DND-41 (cell line): ENCODE results near the gene FKBP8.

ENCODE experiments used
- ATAC-seq: fragments of 200-7000 bp; cut with Tn5 transposase; 3 replicates; pipeline ENCODE4 v1.9.1; 2021; ENCODE audit warnings: low read depth; ENCODE audit not compliant: insufficient read depth
- DNase-seq: peaks from one replicate; pipeline ENCODE4 v3.0.0-alpha.2; 2020
- H2AFZ ChIP-seq: 2 replicates; pipeline ENCODE4 v1.6.0; 2012; ENCODE audit warnings: low read depth, low read length
- H3K27ac ChIP-seq: 2 replicates; pipeline ENCODE4 v1.5.1; 2012; ENCODE audit warnings: low read length, inconsistent platforms
- H3K27me3 ChIP-seq: fragments of 200-600 bp; sonication (generic); 2 replicates; pipeline ENCODE4 v1.6.0; 2012; ENCODE audit warnings: low read length, mild to moderate bottlenecking, inconsistent platforms; ENCODE audit not compliant: insufficient read depth, poor library complexity
- H3K36me3 ChIP-seq: 2 replicates; pipeline ENCODE4 v1.5.1; 2012; ENCODE audit warnings: low read length, inconsistent platforms; ENCODE audit not compliant: insufficient read depth
- H3K4me1 ChIP-seq: 2 replicates; pipeline ENCODE4 v1.5.1; 2012; ENCODE audit warnings: mild to moderate bottlenecking, low read length; ENCODE audit not compliant: insufficient read depth
- H3K4me2 ChIP-seq: 2 replicates; pipeline ENCODE4 v1.6.0; 2012; ENCODE audit warnings: mild to moderate bottlenecking, moderate library complexity, low read length, inconsistent platforms; ENCODE audit not compliant: insufficient read depth
- H3K4me3 ChIP-seq, 2 experiments: fragments of 200-600 bp in 1 of 2; shearing (Covaris generic) in 1 of 2; 2 replicates each; pipeline ENCODE4 v1.5.1; 2012 to 2016; ENCODE audit warnings: inconsistent platforms in 2 of 2, low read length in 2 of 2, mild to moderate bottlenecking in 2 of 2, low read depth in 1 of 2, moderate library complexity in 1 of 2
- H3K79me2 ChIP-seq: 2 replicates; pipeline ENCODE4 v1.6.0; 2012; ENCODE audit warnings: low read length, inconsistent platforms; ENCODE audit not compliant: insufficient read depth
- H3K9ac ChIP-seq: 2 replicates; pipeline ENCODE4 v1.6.0; 2012; ENCODE audit warnings: low read depth, mild to moderate bottlenecking, inconsistent platforms, low read length, moderate library complexity
- H3K9me3 ChIP-seq: 2 replicates; pipeline ENCODE4 v1.5.1; 2012; ENCODE audit warnings: low read length, moderate library complexity, mild to moderate bottlenecking, inconsistent platforms; ENCODE audit not compliant: insufficient read depth, severe bottlenecking
- H4K20me1 ChIP-seq: 2 replicates; pipeline ENCODE4 v1.6.0; 2012; ENCODE audit warnings: low read length; ENCODE audit not compliant: insufficient read depth
- EZH2 ChIP-seq: IDR thresholded peaks from 3 replicates; pipeline ENCODE4 v1.6.1; 2012; ENCODE audit warnings: borderline replicate concordance, low read depth, mild to moderate bottlenecking, moderate library complexity, low read length, inconsistent platforms; ENCODE audit not compliant: severe bottlenecking
- TF ChIP-seq, protein P1 (sequence below): IDR thresholded peaks from 2 replicates; pipeline ENCODE4 v1.5.1; 2012; ENCODE audit warnings: borderline replicate concordance, low read length, moderate library complexity, mild to moderate bottlenecking; ENCODE audit not compliant: poor library complexity, severe bottlenecking; ENCODE audit errors: extremely low read depth

FKBP8 gene

DNA sequence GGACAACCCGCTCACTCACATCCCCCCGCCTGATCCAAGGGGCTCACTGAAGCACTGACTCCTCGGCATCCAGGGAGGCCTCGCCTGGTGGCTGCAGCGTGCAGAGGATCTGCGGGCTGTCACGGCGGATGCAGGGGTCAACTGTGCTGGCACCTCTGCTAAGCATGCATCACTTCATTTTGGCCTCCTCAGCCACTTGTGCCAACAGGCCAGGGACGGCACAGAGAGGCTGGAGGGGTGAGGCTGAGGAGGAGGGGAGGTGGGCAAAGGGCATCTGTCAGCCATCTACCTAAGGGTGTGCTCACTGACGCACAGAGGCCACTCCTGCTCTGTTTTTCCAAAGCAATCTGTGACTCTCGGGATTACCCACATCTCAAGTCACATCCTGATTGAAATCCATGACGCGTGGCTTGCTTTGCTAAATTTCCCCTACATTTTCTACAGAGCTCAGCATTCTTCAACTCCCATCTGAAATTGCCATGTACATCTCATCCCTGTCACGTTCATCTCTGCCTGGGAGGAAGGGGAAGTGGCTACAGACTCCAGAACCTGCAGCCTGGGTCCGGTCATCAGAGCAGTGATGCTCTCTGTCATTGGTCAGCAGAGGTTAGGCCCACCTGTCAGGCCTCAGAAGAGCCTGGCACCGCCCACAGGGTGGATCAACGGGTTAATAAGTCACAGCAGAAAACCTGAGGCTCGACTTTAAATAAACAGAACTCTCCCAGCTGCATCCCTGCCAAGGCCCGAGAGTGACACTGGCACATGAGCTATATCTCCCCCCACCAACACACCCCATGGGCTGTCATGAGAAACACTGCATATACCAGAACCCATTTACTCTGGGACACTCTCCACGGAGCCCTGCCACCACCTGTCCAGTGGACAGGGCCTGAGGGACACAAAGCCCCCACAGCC, 39.1 kb downstream of the FKBP8 start:
- no peaks in the 10 kb centered on the region for H3K9me3 ChIP-seq
- H3K4me2 ChIP-seq: no peak overlapping the region
- no peak overlapping the region for H2AFZ ChIP-seq
- peaks cover 95% of the 10 kb centered on the region for H4K20me1 ChIP-seq
- H3K27ac ChIP-seq: no peak overlapping the region
- no peaks in the 10 kb centered on the region for H3K36me3 ChIP-seq
- no peaks in the 10 kb centered on the region for H3K27me3 ChIP-seq
- H3K79me2 ChIP-seq: peaks cover 97% of the 10 kb centered on the region
- H3K4me3 ChIP-seq: no peak overlapping the region
- TF ChIP-seq, protein P1, sequence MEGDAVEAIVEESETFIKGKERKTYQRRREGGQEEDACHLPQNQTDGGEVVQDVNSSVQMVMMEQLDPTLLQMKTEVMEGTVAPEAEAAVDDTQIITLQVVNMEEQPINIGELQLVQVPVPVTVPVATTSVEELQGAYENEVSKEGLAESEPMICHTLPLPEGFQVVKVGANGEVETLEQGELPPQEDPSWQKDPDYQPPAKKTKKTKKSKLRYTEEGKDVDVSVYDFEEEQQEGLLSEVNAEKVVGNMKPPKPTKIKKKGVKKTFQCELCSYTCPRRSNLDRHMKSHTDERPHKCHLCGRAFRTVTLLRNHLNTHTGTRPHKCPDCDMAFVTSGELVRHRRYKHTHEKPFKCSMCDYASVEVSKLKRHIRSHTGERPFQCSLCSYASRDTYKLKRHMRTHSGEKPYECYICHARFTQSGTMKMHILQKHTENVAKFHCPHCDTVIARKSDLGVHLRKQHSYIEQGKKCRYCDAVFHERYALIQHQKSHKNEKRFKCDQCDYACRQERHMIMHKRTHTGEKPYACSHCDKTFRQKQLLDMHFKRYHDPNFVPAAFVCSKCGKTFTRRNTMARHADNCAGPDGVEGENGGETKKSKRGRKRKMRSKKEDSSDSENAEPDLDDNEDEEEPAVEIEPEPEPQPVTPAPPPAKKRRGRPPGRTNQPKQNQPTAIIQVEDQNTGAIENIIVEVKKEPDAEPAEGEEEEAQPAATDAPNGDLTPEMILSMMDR: no peak
- no peak for TF ChIP-seq EZH2
- DNase-seq (no peak), ATAC-seq (no peak)
- H3K9ac ChIP-seq: no peak overlapping the region
- H3K4me1 ChIP-seq: peaks cover 18% of the 10 kb centered on the region

DNA sequence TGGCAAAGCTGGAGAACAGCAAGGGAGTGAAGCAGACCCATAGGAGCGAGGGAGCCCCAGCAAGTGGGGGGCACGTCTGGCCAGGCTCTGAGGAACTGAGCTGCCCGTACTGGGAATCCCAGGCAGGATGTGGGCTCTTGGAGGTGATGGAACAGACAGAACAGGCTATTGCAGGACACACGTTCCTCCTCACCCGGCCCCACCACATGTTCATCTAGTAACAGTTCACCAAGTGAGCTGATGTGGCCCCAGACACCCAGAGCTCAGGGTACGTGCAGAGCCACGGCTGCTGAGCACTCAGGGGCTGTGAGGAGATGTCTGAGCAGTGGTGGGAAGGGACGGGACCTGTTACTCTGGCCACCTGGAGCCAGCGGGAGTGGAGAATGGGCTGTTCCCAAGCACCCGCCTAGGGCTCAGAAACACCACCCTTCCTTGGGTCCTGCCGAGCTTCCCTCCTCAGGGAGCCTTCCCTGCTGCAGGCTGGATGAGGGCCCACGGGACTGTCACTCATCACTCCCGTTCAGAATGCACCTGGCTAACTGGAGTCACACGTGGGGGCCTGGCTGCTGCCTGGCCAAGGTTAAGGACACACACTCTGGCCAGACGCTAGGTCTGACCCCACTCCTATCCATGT, 39.9 kb downstream of the FKBP8 start:
- H4K20me1 ChIP-seq: peaks cover 93% of the 10 kb centered on the region
- H3K36me3 ChIP-seq: no peaks in the 10 kb centered on the region
- H3K9ac ChIP-seq: no peak overlapping the region
- TF ChIP-seq EZH2: no peak
- no peak overlapping the region for H3K27ac ChIP-seq
- H3K4me1 ChIP-seq: peaks cover 18% of the 10 kb centered on the region
- H3K27me3 ChIP-seq: no peaks in the 10 kb centered on the region
- ATAC-seq (no peak), DNase-seq (no peak)
- peaks cover 96% of the 10 kb centered on the region for H3K79me2 ChIP-seq
- no peak overlapping the region for H2AFZ ChIP-seq
- H3K4me2 ChIP-seq: no peak overlapping the region
- H3K9me3 ChIP-seq: no peaks in the 10 kb centered on the region
- no peak overlapping the region for H3K4me3 ChIP-seq

DNA sequence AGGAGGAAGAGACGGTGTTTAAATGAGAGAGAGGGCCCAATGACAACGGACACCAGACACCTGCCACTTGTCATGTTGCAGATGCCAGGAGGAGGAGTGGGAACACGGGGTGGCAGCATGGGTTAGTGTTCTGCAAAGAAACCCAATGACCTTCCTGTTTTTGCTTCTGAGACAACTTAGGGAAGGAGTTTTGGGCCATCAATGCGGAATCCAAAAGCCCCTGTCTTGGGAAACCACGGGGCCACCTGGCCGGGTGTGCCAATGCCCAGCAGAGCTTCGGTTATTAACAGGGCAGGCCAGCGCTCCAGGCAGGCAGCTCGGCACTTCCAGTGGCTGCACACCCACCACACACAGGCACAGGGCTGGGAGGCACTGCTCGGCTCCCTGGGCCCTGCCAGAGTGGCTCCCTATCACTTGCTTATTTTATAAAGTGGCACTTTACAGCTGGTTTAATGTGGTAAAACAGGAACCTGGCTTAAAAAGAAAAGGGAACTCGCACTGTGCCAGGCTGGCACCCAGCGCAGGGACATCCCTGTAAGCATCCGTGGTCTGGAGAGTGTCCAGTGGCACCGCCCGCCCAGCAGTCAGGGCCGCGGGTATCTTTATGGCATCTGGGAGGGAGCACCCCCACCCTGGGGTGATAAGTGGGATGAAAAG, 40.6 kb downstream of the FKBP8 start:
- Histone ChIP-seq H3K27me3 (no peaks in the 10 kb centered on the region), H3K4me2 (no peak overlapping the region), H3K4me3 (no peak overlapping the region), H4K20me1 (peaks cover 94% of the 10 kb centered on the region), H2AFZ (no peak overlapping the region), H3K4me1 (peaks cover 17% of the 10 kb centered on the region), H3K36me3 (no peaks in the 10 kb centered on the region), H3K27ac (no peak overlapping the region), H3K9ac (no peak overlapping the region), H3K9me3 (no peaks in the 10 kb centered on the region), H3K79me2 (peaks cover 96% of the 10 kb centered on the region)
- ATAC-seq: no peak
- DNase-seq: no peak
- TF ChIP-seq, protein P1: no peak
- no peak for TF ChIP-seq EZH2
